Mesothelial cell of epicardium (in vitro differentiated cells): ENCODE measurements around the gene ALG8. TPM values are rescaled to one million over a fixed set of nuclear protein-coding genes. Genes with fewer than 3 reads are reported as not detected.
A peak's percentile ranks its signal among the peaks of the same experiment; 100 is the strongest.

ENCODE experiments used
- DNase-seq, 2 experiments: peaks; one replicate each; pipeline ENCODE4 v3.0.0; 2021; ENCODE audit warnings: low spot score in 2 of 2; ENCODE audit not compliant: unreplicated experiment in 2 of 2
- H3K27ac Mint-ChIP-seq: 2 replicates; pipeline ENCODE4 v1.8.0; 2021; ENCODE audit warnings: mixed read lengths
- H3K27me3 Mint-ChIP-seq: 2 replicates; pipeline ENCODE4 v1.8.0; 2021; ENCODE audit warnings: low read depth, mixed read lengths
- H3K36me3 Mint-ChIP-seq: 2 replicates; pipeline ENCODE4 v1.8.0; 2021; ENCODE audit warnings: mixed read lengths
- H3K4me1 Mint-ChIP-seq: 2 replicates; pipeline ENCODE4 v1.8.0; 2021; ENCODE audit warnings: mixed read lengths
- H3K4me3 Mint-ChIP-seq: 2 replicates; pipeline ENCODE4 v1.8.0; 2021; ENCODE audit warnings: mild to moderate bottlenecking, moderate library complexity, mixed read lengths
- H3K9me3 Mint-ChIP-seq: 2 replicates; pipeline ENCODE4 v1.8.0; 2021; ENCODE audit warnings: mixed read lengths
- CTCF ChIP-seq: fragments of 200-600 bp; sonication (generic); IDR thresholded peaks from one replicate; pipeline ENCODE4 v1.5.0; 2021; ENCODE audit warnings: antibody characterized with exemption; ENCODE audit not compliant: unreplicated experiment
- total RNA-seq: library from RNA; stranded (reverse); gene quantifications from 3 replicates; pipeline ENCODE4 v1.2.1, GENCODE V29; 2021

The ALG8 gene
- total RNA-seq, 1 donor from 2014 or later, result 63.0 TPM

DNA sequence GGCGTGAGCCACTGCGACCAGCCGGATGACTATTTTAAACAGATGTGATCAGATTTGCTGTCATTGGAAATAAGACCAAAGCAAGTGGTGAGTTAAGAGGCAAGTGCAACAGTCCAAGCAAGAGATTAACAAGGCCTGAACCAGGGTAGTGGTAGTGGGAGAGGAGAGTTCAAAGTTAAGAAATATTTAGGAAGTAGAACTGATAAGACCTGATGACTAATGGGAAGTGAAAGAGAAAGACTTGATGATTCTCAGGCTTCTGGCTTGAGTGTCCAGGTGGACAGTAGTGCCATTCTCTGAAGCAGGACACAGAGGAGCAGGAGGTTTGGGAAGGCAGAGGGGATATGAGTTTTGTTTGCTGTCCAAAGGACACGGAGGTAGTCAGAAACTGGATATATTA lies 67.0 kb downstream of the ALG8 start:
- no peak overlapping the region for H3K4me3 Mint-ChIP-seq
- H3K27me3 Mint-ChIP-seq, result no peaks in the 10 kb centered on the region
- peaks cover 16% of the 10 kb centered on the region for H3K4me1 Mint-ChIP-seq
- peaks cover 3% of the 10 kb centered on the region for H3K9me3 Mint-ChIP-seq
- DNase-seq, result no peak
- H3K27ac Mint-ChIP-seq, result no peak overlapping the region
- TF ChIP-seq CTCF, result no peak
- peaks cover 31% of the 10 kb centered on the region for H3K36me3 Mint-ChIP-seq

DNA sequence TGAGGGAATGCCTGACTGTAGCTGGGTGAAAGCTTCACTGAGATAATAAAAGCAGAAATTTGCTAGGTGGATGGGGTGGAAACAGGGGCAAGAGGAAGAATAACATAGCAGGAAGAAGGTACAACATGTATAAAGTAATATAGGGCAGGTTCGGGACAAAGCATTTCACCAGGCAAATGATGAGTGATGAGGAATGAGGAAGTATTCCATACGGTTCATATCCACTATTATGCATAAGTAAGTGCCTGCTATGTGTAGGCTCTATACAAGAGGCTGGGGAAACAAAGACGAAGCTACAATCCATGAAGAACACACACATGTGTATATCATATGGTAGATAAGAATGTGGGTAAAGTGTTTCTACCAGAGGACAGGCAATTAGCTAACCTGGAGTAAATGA lies 67.7 kb downstream of the ALG8 start:
- H3K9me3 Mint-ChIP-seq, result peaks cover 5% of the 10 kb centered on the region

GRCh38 chr11:78070621-78071020 lies 68.8 kb downstream of the ALG8 start:
- no peak overlapping the region for H3K27ac Mint-ChIP-seq
- no peak for DNase-seq
- H3K4me3 Mint-ChIP-seq, result no peak overlapping the region
- H3K9me3 Mint-ChIP-seq, result peaks cover 5% of the 10 kb centered on the region
- peaks cover 9% of the 10 kb centered on the region for H3K4me1 Mint-ChIP-seq
- H3K27me3 Mint-ChIP-seq, result no peaks in the 10 kb centered on the region
- H3K36me3 Mint-ChIP-seq, result peaks cover 33% of the 10 kb centered on the region
- no peak for TF ChIP-seq CTCF

More for the DNA sequence above, 67.7 kb downstream of the ALG8 start:
- H3K4me3 Mint-ChIP-seq, result no peak overlapping the region
- DNase-seq, result no peak
- H3K4me1 Mint-ChIP-seq, result peaks cover 14% of the 10 kb centered on the region
- TF ChIP-seq CTCF, result no peak
- H3K27me3 Mint-ChIP-seq, result no peaks in the 10 kb centered on the region
- H3K36me3 Mint-ChIP-seq, result peaks cover 34% of the 10 kb centered on the region
- H3K27ac Mint-ChIP-seq, result no peak overlapping the region

- peaks cover 28% of the 10 kb centered on the region for H3K36me3 Mint-ChIP-seq
- peaks cover 5% of the 10 kb centered on the region for H3K9me3 Mint-ChIP-seq
- H3K27me3 Mint-ChIP-seq, result no peaks in the 10 kb centered on the region
- H3K4me1 Mint-ChIP-seq, result peaks cover 3% of the 10 kb centered on the region
- H3K27ac Mint-ChIP-seq, result no peak overlapping the region
- DNase-seq, result no peak
- no peak overlapping the region for H3K4me3 Mint-ChIP-seq
- no peak for TF ChIP-seq CTCF
These were observed 70.0 kb downstream of the ALG8 start for GRCh38 chr11:78069465-78069864.

GRCh38 chr11:78067704-78068103 lies 71.7 kb downstream of the ALG8 start:
- DNase-seq, result no peak
- no peaks in the 10 kb centered on the region for H3K27me3 Mint-ChIP-seq
- TF ChIP-seq CTCF, result no peak
- no peak overlapping the region for H3K4me3 Mint-ChIP-seq
- H3K36me3 Mint-ChIP-seq, result peaks cover 25% of the 10 kb centered on the region
- peaks cover 5% of the 10 kb centered on the region for H3K9me3 Mint-ChIP-seq
- peaks cover 2% of the 10 kb centered on the region for H3K4me1 Mint-ChIP-seq
- H3K27ac Mint-ChIP-seq, result peak overlapping the region; percentile 22

GRCh38 chr11:78066471-78066870 lies 73.0 kb downstream of the ALG8 start:
- Mint-ChIP-seq H3K27ac (no peak overlapping the region), H3K27me3 (no peaks in the 10 kb centered on the region), H3K4me1 (peaks cover 9% of the 10 kb centered on the region), H3K9me3 (peaks cover 5% of the 10 kb centered on the region), H3K4me3 (no peak overlapping the region), H3K36me3 (peaks cover 16% of the 10 kb centered on the region)
- TF ChIP-seq CTCF, result no peak
- no peak for DNase-seq
